H1 (cell line): ENCODE results near the gene CDHR5. TPM values are rescaled to one million over a fixed set of nuclear protein-coding genes. Genes with fewer than 3 reads are reported as not detected.

ENCODE experiments used
- CTCF ChIA-PET: fragments of 300-600 bp; sonication (Branson Sonifier 250); formaldehyde crosslinking; loops from one replicate; lab custom pipeline; 2021; ENCODE audit not compliant: partially characterized antibody; lab: Charles Lee
- POLR2A ChIA-PET: fragments of 300-600 bp; sonication (Branson Sonifier 250); formaldehyde crosslinking; loops from one replicate; lab custom pipeline; 2021; ENCODE audit warnings: inconsistent platforms; ENCODE audit not compliant: partially characterized antibody; lab: Charles Lee
- DNase-seq, 2 experiments: peaks; one replicate each; pipeline versions ENCODE4 v3.0.0 to v3.0.0-alpha.2; 2010 to 2022; ENCODE audit warnings: low spot score in 2 of 2, low read depth in 1 of 2, mixed read lengths in 1 of 2
- FAIRE-seq: peaks from 2 replicates; lab custom pipeline; 2011; peaks lifted over from hg19 to GRCh38; lab: Jason Lieb, UNC
- H2AFZ ChIP-seq: 2 replicates; pipeline ENCODE4 v1.8.1; 2012; ENCODE audit warnings: low read length, inconsistent platforms
- H2AK5ac ChIP-seq: 2 replicates; pipeline ENCODE4 v1.6.1; 2013; ENCODE audit warnings: low read depth, low read length
- H2BK120ac ChIP-seq: replicated peaks from 2 replicates; pipeline ENCODE3; 2013; ENCODE audit warnings: low read depth, low read length, inconsistent platforms
- H2BK12ac ChIP-seq: 2 replicates; pipeline ENCODE4 v1.6.1; 2013; ENCODE audit warnings: low read depth, low read length
- H2BK15ac ChIP-seq: 2 replicates; pipeline ENCODE4 v1.6.1; 2013; ENCODE audit warnings: low read length
- H2BK20ac ChIP-seq: 2 replicates; pipeline ENCODE4 v1.6.1; 2013; ENCODE audit warnings: low read length
- H2BK5ac ChIP-seq: 2 replicates; pipeline ENCODE4 v1.6.1; 2013; ENCODE audit warnings: low read depth, low read length
- H3K14ac ChIP-seq: 2 replicates; pipeline ENCODE4 v1.6.1; 2013; ENCODE audit warnings: inconsistent platforms; ENCODE audit not compliant: insufficient read length
- H3K18ac ChIP-seq: 2 replicates; pipeline ENCODE4 v1.6.1; 2013; ENCODE audit warnings: low read length; ENCODE audit errors: extremely low read depth
- H3K23ac ChIP-seq: 2 replicates; pipeline ENCODE4 v1.6.1; 2013; ENCODE audit warnings: inconsistent platforms; ENCODE audit not compliant: insufficient read length
- H3K23me2 ChIP-seq: 2 replicates; pipeline ENCODE4 v1.6.1; 2013; ENCODE audit warnings: low read depth, low read length
- H3K27ac ChIP-seq: 2 replicates; pipeline ENCODE4 v1.6.1; 2011; ENCODE audit warnings: low read depth, low read length, inconsistent platforms
- H3K27me3 ChIP-seq, 4 experiments: replicated peaks in 1 of 4; 1 replicate in 1 of 4; 2 replicates in 3 of 4; pipeline versions ENCODE4 v1.6.1 to v1.8.1; 2011 to 2013; ENCODE audit warnings: low read length in 3 of 4, mild to moderate bottlenecking in 3 of 4, inconsistent platforms in 2 of 4, mixed read lengths in 2 of 4, moderate library complexity in 1 of 4; ENCODE audit not compliant: control insufficient read depth in 3 of 4, insufficient read depth in 3 of 4; ENCODE audit errors: extremely low read depth in 1 of 4
- H3K36me3 ChIP-seq, 4 experiments: 2 replicates each; pipeline versions ENCODE4 v1.6.1 to v1.8.1; 2011 to 2013; ENCODE audit warnings: mild to moderate bottlenecking in 4 of 4, low read length in 3 of 4, moderate library complexity in 2 of 4, control low read depth in 1 of 4, inconsistent platforms in 1 of 4; ENCODE audit not compliant: insufficient read depth in 4 of 4, control insufficient read depth in 2 of 4
- H3K4ac ChIP-seq: replicated peaks from 2 replicates; pipeline ENCODE3; 2013; ENCODE audit warnings: low read length, low read depth, mixed read lengths, inconsistent platforms; ENCODE audit not compliant: insufficient read length
- H3K4me1 ChIP-seq, 4 experiments: replicated peaks in 1 of 4; 1 replicate in 1 of 4; 2 replicates in 3 of 4; pipeline versions ENCODE4 v1.6.1 to v1.8.1; 2011 to 2013; ENCODE audit warnings: low read length in 3 of 4, inconsistent platforms in 2 of 4, mixed read lengths in 1 of 4; ENCODE audit not compliant: insufficient read depth in 4 of 4, control insufficient read depth in 3 of 4
- H3K4me2 ChIP-seq, 2 experiments: 2 replicates each; pipeline versions ENCODE4 v1.6.1 to v1.8.1; 2011 to 2013; ENCODE audit warnings: low read depth in 2 of 2, low read length in 2 of 2, control low read depth in 1 of 2, inconsistent platforms in 1 of 2, mild to moderate bottlenecking in 1 of 2; ENCODE audit not compliant: insufficient read depth in 1 of 2
- H3K4me3 ChIP-seq, 4 experiments: fragments of 200-600, 300-600 bp in 1 of 4; sonication (generic), shearing (Covaris generic), sonication (Bioruptor Twin) in 1 of 4; 2 replicates each; pipeline versions ENCODE4 v1.5.1 to v1.8.1; 2011 to 2016; ENCODE audit warnings: low read length in 4 of 4, low read depth in 3 of 4, control low read depth in 2 of 4, inconsistent platforms in 2 of 4, mild to moderate bottlenecking in 2 of 4, mixed read lengths in 1 of 4, moderate library complexity in 1 of 4; ENCODE audit not compliant: insufficient read depth in 2 of 4; ENCODE audit errors: extremely low read depth in 1 of 4
- H3K56ac ChIP-seq: replicated peaks from 2 replicates; pipeline ENCODE3; 2013; ENCODE audit warnings: low read depth, mild to moderate bottlenecking, mixed read lengths, low read length, inconsistent platforms; ENCODE audit not compliant: insufficient read length
- H3K79me1 ChIP-seq: 2 replicates; pipeline ENCODE4 v1.6.1; 2013; ENCODE audit warnings: low read depth, low read length, control low read depth
- H3K79me2 ChIP-seq, 2 experiments: 2 replicates each; pipeline versions ENCODE4 v1.6.1 to v1.8.1; 2012 to 2013; ENCODE audit warnings: low read length in 2 of 2, mild to moderate bottlenecking in 2 of 2, inconsistent platforms in 1 of 2; ENCODE audit not compliant: insufficient read depth in 2 of 2, control insufficient read depth in 1 of 2
- H3K9ac ChIP-seq, 4 experiments: replicated peaks in 1 of 4; 1 replicate in 1 of 4; 2 replicates in 3 of 4; pipeline versions ENCODE4 v1.6.1 to v1.8.1; 2011 to 2013; ENCODE audit warnings: low read depth in 3 of 4, low read length in 3 of 4, control low read depth in 2 of 4, mild to moderate bottlenecking in 2 of 4, moderate library complexity in 2 of 4, inconsistent platforms in 1 of 4; ENCODE audit errors: extremely low read depth in 1 of 4
- H3K9me3 ChIP-seq, 2 experiments: 2 replicates each; pipeline versions ENCODE4 v1.6.1 to v1.8.1; 2012 to 2013; ENCODE audit warnings: mild to moderate bottlenecking in 2 of 2, moderate library complexity in 2 of 2, control low read depth in 1 of 2, inconsistent platforms in 1 of 2, low read depth in 1 of 2, low read length in 1 of 2, mixed read lengths in 1 of 2; ENCODE audit not compliant: insufficient read depth in 2 of 2
- H4K20me1 ChIP-seq, 2 experiments: replicated peaks in 1 of 2; 2 replicates each; pipeline versions ENCODE3 to v1.8.1; 2011 to 2013; ENCODE audit warnings: inconsistent platforms in 2 of 2, low read length in 2 of 2, mild to moderate bottlenecking in 1 of 2; ENCODE audit not compliant: insufficient read depth in 2 of 2, control insufficient read depth in 1 of 2
- H4K5ac ChIP-seq: 2 replicates; pipeline ENCODE4 v1.6.1; 2013; ENCODE audit warnings: low read length, low read depth, mixed read lengths, inconsistent platforms; ENCODE audit not compliant: insufficient read length
- H4K8ac ChIP-seq: 2 replicates; pipeline ENCODE4 v1.8.0; 2013; ENCODE audit warnings: mild to moderate bottlenecking, moderate library complexity, low read length, inconsistent platforms; ENCODE audit not compliant: insufficient read depth; ENCODE audit errors: extremely low read depth
- H4K91ac ChIP-seq: replicated peaks from 2 replicates; pipeline ENCODE3; 2013; ENCODE audit warnings: low read length, mixed read lengths, inconsistent platforms; ENCODE audit not compliant: insufficient read length
- ASH2L ChIP-seq: fragments of 200-600, 300-600 bp; sonication (generic); IDR thresholded peaks from one replicate; pipeline ENCODE4 v1.7.1; 2017; ENCODE audit warnings: low read length
- CBX5 ChIP-seq: fragments of 300-800, 300-1000 bp; sonication (generic); IDR thresholded peaks from 2 replicates; pipeline ENCODE4 v1.7.1; 2016; ENCODE audit warnings: antibody characterized with exemption, low read length, low read depth
- SAP30 ChIP-seq: fragments of 300-600 bp; sonication (generic); IDR thresholded peaks from 2 replicates; pipeline ENCODE4 v1.7.1; 2012; ENCODE audit warnings: low read length, moderate library complexity, mild to moderate bottlenecking, inconsistent platforms; ENCODE audit not compliant: insufficient read depth, insufficient replicate concordance
- SIN3A ChIP-seq, 2 experiments: IDR thresholded peaks in 1 of 2; conservative IDR thresholded peaks in 1 of 2; 2 replicates each; pipeline ENCODE4 v1.6.1; 2011 to 2012; ENCODE audit warnings: low read length in 2 of 2, improper control_type of control experiment in 1 of 2, low read depth in 1 of 2, mild to moderate bottlenecking in 1 of 2
- SP1 ChIP-seq: IDR thresholded peaks from 2 replicates; pipeline ENCODE4 v1.6.1; 2011; ENCODE audit warnings: low read depth, low read length
- WGBS, 2 experiments: shearing (Covaris generic) in 1 of 2; methylation state at CpG; one replicate each; pipeline versions ENCODE4 v1.1.6 to v1.1.7; 2013 to 2015; ENCODE audit warnings: low lambda C conversion rate in 2 of 2, mixed read lengths in 2 of 2, inconsistent platforms in 1 of 2, low coverage in 1 of 2, missing lambda C conversion rate in 1 of 2; ENCODE audit not compliant: insufficient replicate concordance in 2 of 2, insufficient coverage in 1 of 2, insufficient read length in 1 of 2; ENCODE audit errors: extremely low coverage in 1 of 2, missing lambda C conversion rate in 1 of 2; 5-methylcytosine and 5-hydroxymethylcytosine counted together
- polyA plus RNA-seq, 7 experiments: library from polyadenylated mRNA; depleted of rRNA in 3 of 7; stranded (reverse) in 5 of 7; unstranded in 2 of 7; fragments of >200 nt in 5 of 7; fragments of 200-250 nt in 2 of 7; gene quantifications; 1 replicate in 5 of 7; 2 replicates in 1 of 7; 4 replicates in 1 of 7; pipeline versions ENCODE4 v1.2.1 to v1.2.3, GENCODE V29; 2011 to 2013; ENCODE audit warnings: missing spikeins in 2 of 7, mixed read lengths in 2 of 7
- total RNA-seq: library from RNA; stranded (reverse); fragmentation: NEBNext Ultra II Directional; extraction: Animal tissue kit (Norgen Biotek cat#: 25700); gene quantifications from 2 replicates; pipeline ENCODE4 v1.2.1, GENCODE V29; 2021

The CDHR5 gene
- total and polyA plus RNA-seq, 2 of the 8 experiments (the other 6 are each of a cell fraction or from before 2014, with no cell fraction given), result not detected

- Histone ChIP-seq H4K91ac (peak overlapping the region; percentile 55), H3K27ac (no peak overlapping the region; the same call in 1 of the 2 replicates), H4K5ac (peak overlapping the region; percentile 44), H2AK5ac (no peak overlapping the region), H2BK5ac (no peak overlapping the region), H3K79me1 (peaks cover 23% of the 10 kb centered on the region), H3K23me2 (peaks cover 15% of the 10 kb centered on the region), H3K36me3 (peaks cover 0 to 5% (median 2%) of the 10 kb centered on the region in 4 experiments; a peak in 5 of 8 replicates), H2BK120ac (no peak overlapping the region), H3K79me2 (peaks cover 38 to 52% of the 10 kb centered on the region in 2 experiments), H3K18ac (no peak overlapping the region), H3K4me3 (peak overlapping the region; percentile 87 to 99 (median 88)), H3K4ac (no peak overlapping the region), H3K56ac (peak overlapping the region; percentile 59), H2AFZ (no peak overlapping the region), H3K14ac (no peak overlapping the region), H2BK20ac (no peak overlapping the region), H3K9me3 (no peaks in the 10 kb centered on the region), H3K9ac (peak overlapping the region; percentile 73 to 97 (median 92)), H3K4me2 (peak overlapping the region; percentile 91 to 99), H4K8ac (peak overlapping the region; percentile 62; the same call in 1 of the 2 replicates), H2BK15ac (no peak overlapping the region), H4K20me1 (peaks cover 37 to 44% of the 10 kb centered on the region in 2 experiments), H3K23ac (no peak overlapping the region), H3K4me1 (peaks cover 4 to 18% (median 11%) of the 10 kb centered on the region in 4 experiments), H3K27me3 (peaks cover 8 to 17% (median 13%) of the 10 kb centered on the region in 4 experiments), H2BK12ac (no peak overlapping the region)
- CTCF ChIA-PET, result interaction anchor here (0.7 to 2.6 kb wide), 5 partner anchors 13 to 90 kb away, joined by 3 to 11 read pairs (median 5); no protein-coding TSS in a partner anchor
- FAIRE-seq, result no peak
- POLR2A ChIA-PET, result interaction anchor here (0.9 to 2.6 kb wide), 5 partner anchors 11 to 35 kb away, joined by 3 to 15 read pairs (median 4); no protein-coding TSS in a partner anchor
- 0 out of 4 replicates have a peak, but pooled peaks of 1 of the 2 experiments have one; percentile 19 for TF ChIP-seq SIN3A (conservative IDR thresholded peaks at IDR 0.05 in 1 of 2, IDR thresholded peaks at IDR 0.05 in 1 of 2; ENCODE audit: low read depth in 1 of 2, low read length in 2 of 2)
- peak; percentile 49 for TF ChIP-seq SAP30
- peak; percentile 20 for TF ChIP-seq ASH2L
- no peak for TF ChIP-seq CBX5
- TF ChIP-seq SP1, result no peak
- DNase-seq, result no peak
- 17% methylated on average over 36 of the region's 48 CpGs; no CpG with 5 or more reads in 1 of the 2 experiments for WGBS, 2 experiments
Measured at GRCh38 chr11:576811-577610, 47.7 kb downstream of the CDHR5 start.
